ENCODE measurements around the gene GABPA. TPM values are rescaled to one million over a fixed set of nuclear protein-coding genes. Genes with fewer than 3 reads are reported as not detected.
"Not testable (repeated sequence)": the region's sequence is repeated elsewhere in the genome, so short reads cannot be mapped to it uniquely, and the experiment has no call there.

Gene GABPA
- total and polyA plus RNA-seq, 2 experiments from 2014 or later: 17.6 to 24.4 TPM

DNA sequence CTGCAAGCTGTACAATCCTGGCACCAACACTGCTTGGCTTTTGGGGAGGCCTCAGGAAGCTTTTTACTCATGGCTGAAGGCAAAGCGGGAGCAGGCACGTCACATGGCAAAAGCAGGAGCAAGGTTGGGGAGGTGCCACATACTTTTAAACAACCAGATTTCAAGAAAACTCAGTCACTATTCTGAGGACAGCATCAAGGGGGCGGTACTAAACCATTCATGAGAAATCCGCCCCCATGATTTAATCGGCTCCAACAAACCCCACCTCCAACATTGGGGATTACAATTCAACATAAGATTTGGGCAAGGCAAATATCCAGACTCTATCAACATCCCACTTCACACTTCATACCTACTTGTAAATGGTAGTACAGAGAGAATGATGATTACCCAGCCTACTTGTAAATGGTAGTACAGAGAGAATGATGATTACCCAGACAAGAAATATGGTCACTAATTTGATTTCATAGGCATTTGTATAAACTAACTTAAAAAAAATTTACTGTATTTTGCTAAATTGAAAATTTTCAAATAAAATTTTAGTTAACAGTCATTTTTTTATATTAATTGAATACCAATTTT, 25.0 kb upstream of the GABPA start:
- WGBS, 2 experiments (ENCODE audit: low coverage in 1 of 2, low lambda C conversion rate in 2 of 2, missing lambda C conversion rate in 2 of 2): 70 to 71% methylated on average over 5 of the region's 5 CpGs
- in situ Hi-C loops (cut with MboI): loop anchor here (5.0 kb wide), 1 partner anchor 97 kb away; no protein-coding TSS in a partner anchor
- H3K36me3 ChIP-seq (ENCODE audit: low read depth): no peaks in the 10 kb centered on the region

DNA sequence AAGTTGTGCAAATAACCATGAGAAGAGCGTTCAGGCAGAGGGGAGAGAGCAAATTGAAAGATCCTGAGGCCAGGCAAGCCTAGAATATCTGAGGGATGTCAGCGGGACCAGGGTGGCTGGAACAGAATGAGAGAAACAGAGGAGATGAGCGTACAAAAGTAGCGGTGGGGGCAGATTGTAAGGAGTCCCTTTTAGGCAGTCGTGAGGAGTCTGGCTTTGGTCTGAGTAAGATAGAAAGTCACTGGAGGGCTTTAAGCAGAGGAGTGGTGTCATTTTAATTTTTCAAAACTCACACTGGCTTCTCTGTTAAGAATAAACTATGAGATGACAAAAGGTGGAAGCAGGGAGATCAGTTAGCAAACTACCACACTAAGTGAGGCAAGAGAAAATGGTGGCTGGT, 24.2 kb upstream of the GABPA start:
- Histone ChIP-seq H3K9ac (no peak overlapping the region), H4K20me1 (ENCODE audit: insufficient read depth) (no peaks in the 10 kb centered on the region), H3K9me2 (ENCODE audit: insufficient read depth) (no peaks in the 10 kb centered on the region), H3K27ac (no peak overlapping the region), H3K4me2 (ENCODE audit: unreplicated experiment) (no peak overlapping the region), H3K4me3 (no peak overlapping the region), H2AFZ (no peak overlapping the region), H3F3A (ENCODE audit: insufficient read depth) (no peaks in the 10 kb centered on the region), H3K4me1 (ENCODE audit: insufficient read depth) (no peaks in the 10 kb centered on the region), H3K27me3 (replicated peaks; ENCODE audit: insufficient read depth) (no peaks in the 10 kb centered on the region), H3K36me3 (ENCODE audit: low read depth) (no peaks in the 10 kb centered on the region), H3K79me2 (ENCODE audit: insufficient read depth) (no peaks in the 10 kb centered on the region), H3K9me3 (ENCODE audit: low read depth) (no peaks in the 10 kb centered on the region)
- in situ Hi-C loops (cut with MboI): loop anchor here (5.0 kb wide), 1 partner anchor 98 kb away; no protein-coding TSS in a partner anchor
- TF ChIP-seq EZH2phosphoT487 (IDR thresholded peaks at IDR 0.05; ENCODE audit: insufficient read depth, low read depth): no peak
- TF ChIP-seq EZH2 (IDR thresholded peaks at IDR 0.05; ENCODE audit: insufficient read depth, poor library complexity, severe bottlenecking): no peak
- 93 to 95% methylated on average over 5 of the region's 5 CpGs for WGBS, 2 experiments (ENCODE audit: low coverage in 1 of 2, low lambda C conversion rate in 2 of 2, missing lambda C conversion rate in 2 of 2)
- DNase-seq: no peak

More for the DNA sequence above, 25.0 kb upstream of the GABPA start:
- Histone ChIP-seq H3K27me3 (replicated peaks; ENCODE audit: insufficient read depth) (no peaks in the 10 kb centered on the region), H3K4me1 (ENCODE audit: insufficient read depth) (no peaks in the 10 kb centered on the region), H2AFZ (no peak overlapping the region), H3K27ac (no peak overlapping the region), H3K79me2 (ENCODE audit: insufficient read depth) (no peaks in the 10 kb centered on the region), H3K9me2 (ENCODE audit: insufficient read depth) (no peaks in the 10 kb centered on the region), H4K20me1 (ENCODE audit: insufficient read depth) (no peaks in the 10 kb centered on the region), H3K9ac (no peak overlapping the region), H3K4me2 (ENCODE audit: unreplicated experiment) (no peak overlapping the region), H3F3A (ENCODE audit: insufficient read depth) (no peaks in the 10 kb centered on the region), H3K4me3 (no peak overlapping the region), H3K9me3 (ENCODE audit: low read depth) (no peaks in the 10 kb centered on the region)
- peak; percentile 11 for DNase-seq
- TF ChIP-seq EZH2phosphoT487 (IDR thresholded peaks at IDR 0.05; ENCODE audit: insufficient read depth, low read depth) (no peak), EZH2 (IDR thresholded peaks at IDR 0.05; ENCODE audit: insufficient read depth, poor library complexity, severe bottlenecking) (no peak)

DNA sequence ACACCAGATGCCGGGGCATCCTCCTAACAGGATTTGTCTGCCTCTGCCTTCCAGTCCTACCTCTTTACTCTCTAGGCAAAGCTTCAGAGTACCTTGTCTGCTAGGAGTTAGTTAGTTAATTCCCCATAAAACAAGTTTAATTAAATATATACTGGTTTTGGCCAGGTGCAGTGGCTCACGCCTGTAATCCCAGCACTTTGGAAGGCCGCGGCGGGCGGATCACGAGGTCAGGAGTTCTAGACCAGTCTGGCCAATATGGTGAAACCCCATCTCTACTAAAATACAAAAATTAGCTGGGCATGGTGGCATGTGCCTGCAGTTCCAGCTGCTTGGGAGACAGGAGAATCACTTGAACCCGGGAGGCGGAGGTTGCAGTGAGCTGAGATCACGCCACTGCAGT, 20.7 kb upstream of the GABPA start:
- not testable (repeated sequence) for H3K4me2 ChIP-seq (ENCODE audit: unreplicated experiment); H3K36me3 ChIP-seq (ENCODE audit: low read depth); H4K20me1 ChIP-seq (ENCODE audit: insufficient read depth); DNase-seq; H3K9me3 ChIP-seq (ENCODE audit: low read depth); H3K79me2 ChIP-seq (ENCODE audit: insufficient read depth); H3F3A ChIP-seq (ENCODE audit: insufficient read depth); H3K27me3 ChIP-seq (replicated peaks; ENCODE audit: insufficient read depth); H3K4me1 ChIP-seq (ENCODE audit: insufficient read depth); H3K27ac ChIP-seq; H3K9ac ChIP-seq; H3K4me3 ChIP-seq; H3K9me2 ChIP-seq (ENCODE audit: insufficient read depth); H2AFZ ChIP-seq
- in situ Hi-C loops (cut with MboI): loop anchor here (5.0 kb wide), 1 partner anchor 102 kb away; no protein-coding TSS in a partner anchor
- WGBS, 2 experiments (ENCODE audit: low coverage in 1 of 2, low lambda C conversion rate in 2 of 2, missing lambda C conversion rate in 2 of 2): 95 to 96% methylated on average over 10 of the region's 10 CpGs

DNA sequence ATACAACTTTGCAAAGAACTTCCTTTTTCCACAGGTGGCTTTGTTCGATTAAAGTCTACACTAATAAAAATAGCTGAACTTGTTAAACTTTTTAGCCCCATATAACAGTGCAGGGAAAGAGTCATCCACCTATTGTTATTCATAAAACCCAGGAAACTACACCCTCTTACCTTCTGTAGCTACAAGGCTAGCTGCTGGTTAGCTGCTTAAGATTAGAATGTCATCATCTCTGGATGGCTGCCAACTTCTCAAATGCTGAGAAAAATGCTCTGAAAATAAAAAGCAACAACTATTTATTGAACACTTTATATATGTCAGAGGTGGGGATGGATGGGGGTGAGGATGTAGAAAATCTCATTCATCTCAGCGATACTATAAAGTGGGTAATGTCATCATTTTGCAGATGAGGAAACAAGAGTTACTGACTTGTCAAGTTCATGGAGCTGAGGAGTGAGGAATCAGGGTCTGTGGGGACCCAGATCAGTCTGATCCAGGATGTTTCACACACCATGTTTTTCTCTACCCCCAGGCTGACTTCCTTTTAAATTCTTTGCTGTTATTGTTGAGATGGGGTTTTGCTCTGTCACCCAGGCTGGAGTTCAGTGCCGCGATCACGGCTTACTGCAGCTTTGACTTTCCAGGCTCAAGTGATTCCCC, 17.2 kb upstream of the GABPA start:
- no peaks in the 10 kb centered on the region for H3K9me2 ChIP-seq (ENCODE audit: insufficient read depth)
- H3K9ac ChIP-seq: no peak overlapping the region
- in situ Hi-C loops (cut with MboI): no loop called here
- no peaks in the 10 kb centered on the region for H3K9me3 ChIP-seq (ENCODE audit: low read depth)
- H3K27ac ChIP-seq: no peak overlapping the region
- H3K36me3 ChIP-seq (ENCODE audit: low read depth): peaks cover 8% of the 10 kb centered on the region
- H3K4me1 ChIP-seq (ENCODE audit: insufficient read depth): no peaks in the 10 kb centered on the region
- 81 to 86% methylated on average over 5 of the region's 5 CpGs for WGBS, 2 experiments (ENCODE audit: low coverage in 1 of 2, low lambda C conversion rate in 2 of 2, missing lambda C conversion rate in 2 of 2)
- H3K27me3 ChIP-seq (replicated peaks; ENCODE audit: insufficient read depth): no peaks in the 10 kb centered on the region
- H3K79me2 ChIP-seq (ENCODE audit: insufficient read depth): no peaks in the 10 kb centered on the region
- H3F3A ChIP-seq (ENCODE audit: insufficient read depth): 0 out of 2 replicates have a peak, but pooled peaks cover 9% of the 10 kb centered on the region
- H4K20me1 ChIP-seq (ENCODE audit: insufficient read depth): no peaks in the 10 kb centered on the region
- H2AFZ ChIP-seq: no peak overlapping the region
- no peak overlapping the region for H3K4me3 ChIP-seq
- TF ChIP-seq EZH2 (IDR thresholded peaks at IDR 0.05; ENCODE audit: insufficient read depth, poor library complexity, severe bottlenecking): no peak
- no peak for TF ChIP-seq EZH2phosphoT487 (IDR thresholded peaks at IDR 0.05; ENCODE audit: insufficient read depth, low read depth)
- DNase-seq: peak; percentile 50
- no peak overlapping the region for H3K4me2 ChIP-seq (ENCODE audit: unreplicated experiment)
